WTC11 (cell line): ENCODE measurements around the gene HHIP.

Experiments used
- CREB1 ChIP-seq: sonication (generic); formaldehyde crosslinking; IDR thresholded peaks from 2 replicates; pipeline ENCODE4 v1.8.0; 2023; ENCODE audit warnings: mild to moderate bottlenecking, missing genetic modification reagents
- ETV6 ChIP-seq: sonication (generic); formaldehyde crosslinking; IDR thresholded peaks from 2 replicates; pipeline ENCODE4 v1.8.1; 2022; ENCODE audit warnings: mild to moderate bottlenecking, missing genetic modification reagents
- NFE2L1 ChIP-seq: sonication (generic); formaldehyde crosslinking; IDR thresholded peaks from 2 replicates; pipeline ENCODE4 v1.8.1; 2023; ENCODE audit warnings: missing genetic modification reagents
- PRRX2 ChIP-seq: fragments of 250-450 bp; sonication (Bioruptor Pico); IDR thresholded peaks from 2 replicates; pipeline ENCODE4 v1.8.0; 2021; ENCODE audit warnings: mild to moderate bottlenecking
- TF ChIP-seq, protein P1 (sequence below): fragments of 200-600 bp; IDR thresholded peaks from 2 replicates; pipeline ENCODE4 v1.8.0; 2022; ENCODE audit warnings: antibody characterized with exemption

DNA sequence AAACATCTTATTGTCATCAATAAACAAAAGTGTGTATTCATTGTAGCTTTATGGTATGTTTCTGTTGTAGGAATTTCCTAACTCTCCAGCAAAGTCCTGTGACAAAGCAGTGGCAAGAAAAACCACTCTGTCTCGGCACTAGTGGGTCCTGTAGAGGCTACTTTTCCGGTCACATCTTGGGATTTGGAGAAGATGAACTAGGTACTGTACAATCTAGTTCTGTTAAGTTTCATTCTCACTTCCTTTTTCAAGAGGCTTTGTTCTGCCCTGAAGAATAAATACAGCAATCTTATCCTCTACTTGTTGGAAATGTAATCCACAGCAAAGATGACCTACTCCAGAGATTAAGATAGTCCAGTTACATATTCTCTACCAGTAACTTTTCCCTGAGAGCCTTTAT lies 69.3 kb downstream of the HHIP start:
- TF ChIP-seq, protein P1, sequence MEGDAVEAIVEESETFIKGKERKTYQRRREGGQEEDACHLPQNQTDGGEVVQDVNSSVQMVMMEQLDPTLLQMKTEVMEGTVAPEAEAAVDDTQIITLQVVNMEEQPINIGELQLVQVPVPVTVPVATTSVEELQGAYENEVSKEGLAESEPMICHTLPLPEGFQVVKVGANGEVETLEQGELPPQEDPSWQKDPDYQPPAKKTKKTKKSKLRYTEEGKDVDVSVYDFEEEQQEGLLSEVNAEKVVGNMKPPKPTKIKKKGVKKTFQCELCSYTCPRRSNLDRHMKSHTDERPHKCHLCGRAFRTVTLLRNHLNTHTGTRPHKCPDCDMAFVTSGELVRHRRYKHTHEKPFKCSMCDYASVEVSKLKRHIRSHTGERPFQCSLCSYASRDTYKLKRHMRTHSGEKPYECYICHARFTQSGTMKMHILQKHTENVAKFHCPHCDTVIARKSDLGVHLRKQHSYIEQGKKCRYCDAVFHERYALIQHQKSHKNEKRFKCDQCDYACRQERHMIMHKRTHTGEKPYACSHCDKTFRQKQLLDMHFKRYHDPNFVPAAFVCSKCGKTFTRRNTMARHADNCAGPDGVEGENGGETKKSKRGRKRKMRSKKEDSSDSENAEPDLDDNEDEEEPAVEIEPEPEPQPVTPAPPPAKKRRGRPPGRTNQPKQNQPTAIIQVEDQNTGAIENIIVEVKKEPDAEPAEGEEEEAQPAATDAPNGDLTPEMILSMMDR: no peak
- TF ChIP-seq ETV6 (no peak), PRRX2 (CRISPR knock-in tag) (no peak), CREB1 (CRISPR knock-in tag) (no peak), NFE2L1 (no peak)
